ENCODE data around the gene P4HA3. TPM values are rescaled to one million over a fixed set of nuclear protein-coding genes. Genes with fewer than 3 reads are reported as not detected.

Gene P4HA3
- total RNA-seq, 4 donors from 2014 or later = 0.71 to 2.1 (median 1.1) TPM

DNA sequence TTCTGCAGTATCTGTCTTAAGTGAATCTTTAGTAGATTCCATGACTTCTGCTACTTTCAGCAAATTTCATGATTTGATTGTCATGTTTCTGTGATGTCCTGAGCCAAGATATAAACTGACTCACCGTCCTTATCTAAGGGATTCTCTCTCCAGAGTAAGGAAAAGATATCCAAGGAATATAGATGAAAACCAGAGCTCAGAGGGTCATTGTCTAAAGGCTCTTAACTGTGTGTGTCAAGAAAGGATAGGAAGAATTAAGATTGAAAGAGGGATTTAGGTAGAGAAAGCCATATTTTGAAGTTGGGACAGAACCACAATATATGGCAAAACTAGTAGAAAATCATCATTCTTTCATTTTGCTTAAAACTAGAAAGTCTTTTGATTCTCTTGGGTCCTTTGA, 89.6 kb downstream of the P4HA3 start:
- H3K4me1 ChIP-seq = no peaks in the 10 kb centered on the region
- intact Hi-C loops (cut with DNase I) = no loop called here
- WGBS = 52% methylated on average over 1 of the region's 1 CpG
- H3K4me3 ChIP-seq = no peak overlapping the region
- H3K27me3 ChIP-seq = no peaks in the 10 kb centered on the region
- H3K9me3 ChIP-seq = no peaks in the 10 kb centered on the region
- DNase-seq (ENCODE audit: extremely low spot score) = no peak
- peaks cover 0 to 8% (median 0%) of the 10 kb centered on the region in 4 donors for H3K36me3 ChIP-seq
- H3K27ac ChIP-seq (replicated peaks in 1 of 4) = no peak overlapping the region
- TF ChIP-seq, protein P1, sequence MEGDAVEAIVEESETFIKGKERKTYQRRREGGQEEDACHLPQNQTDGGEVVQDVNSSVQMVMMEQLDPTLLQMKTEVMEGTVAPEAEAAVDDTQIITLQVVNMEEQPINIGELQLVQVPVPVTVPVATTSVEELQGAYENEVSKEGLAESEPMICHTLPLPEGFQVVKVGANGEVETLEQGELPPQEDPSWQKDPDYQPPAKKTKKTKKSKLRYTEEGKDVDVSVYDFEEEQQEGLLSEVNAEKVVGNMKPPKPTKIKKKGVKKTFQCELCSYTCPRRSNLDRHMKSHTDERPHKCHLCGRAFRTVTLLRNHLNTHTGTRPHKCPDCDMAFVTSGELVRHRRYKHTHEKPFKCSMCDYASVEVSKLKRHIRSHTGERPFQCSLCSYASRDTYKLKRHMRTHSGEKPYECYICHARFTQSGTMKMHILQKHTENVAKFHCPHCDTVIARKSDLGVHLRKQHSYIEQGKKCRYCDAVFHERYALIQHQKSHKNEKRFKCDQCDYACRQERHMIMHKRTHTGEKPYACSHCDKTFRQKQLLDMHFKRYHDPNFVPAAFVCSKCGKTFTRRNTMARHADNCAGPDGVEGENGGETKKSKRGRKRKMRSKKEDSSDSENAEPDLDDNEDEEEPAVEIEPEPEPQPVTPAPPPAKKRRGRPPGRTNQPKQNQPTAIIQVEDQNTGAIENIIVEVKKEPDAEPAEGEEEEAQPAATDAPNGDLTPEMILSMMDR (IDR thresholded peaks at IDR 0.05) = no peak
- TF ChIP-seq EP300 (IDR thresholded peaks at IDR 0.05) = no peak
- TF ChIP-seq POLR2AphosphoS5 (IDR thresholded peaks at IDR 0.05) = no peak
- no peak for TF ChIP-seq POLR2A (IDR thresholded peaks at IDR 0.05; ENCODE audit: low read depth)

DNA sequence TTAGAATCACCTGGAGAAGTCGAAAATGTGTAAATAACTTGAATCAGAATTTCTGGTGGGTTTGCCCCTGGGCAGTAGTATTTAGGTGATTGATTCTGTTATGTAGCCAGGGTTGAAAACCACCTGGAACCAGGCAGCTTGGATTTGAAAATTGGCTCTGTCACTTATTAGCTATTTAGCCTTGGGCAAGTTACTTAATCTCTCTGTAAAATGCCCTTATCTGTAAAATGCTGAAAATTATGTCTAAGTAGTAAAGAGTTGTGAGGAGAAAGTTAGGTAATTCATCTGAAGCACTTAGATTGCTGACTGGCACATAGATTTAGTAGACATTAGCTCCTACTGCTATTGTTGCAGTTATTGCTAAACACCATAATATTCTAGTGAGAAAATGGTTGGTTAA, 91.1 kb downstream of the P4HA3 start:
- H3K36me3 ChIP-seq = peaks cover 0 to 3% (median 0%) of the 10 kb centered on the region in 4 donors
- no peak overlapping the region for H3K27ac ChIP-seq (replicated peaks in 1 of 4)
- no peaks in the 10 kb centered on the region for H3K27me3 ChIP-seq
- H3K4me1 ChIP-seq = no peaks in the 10 kb centered on the region
- H3K4me3 ChIP-seq = no peak overlapping the region
- 100% methylated on average over 1 of the region's 1 CpG for WGBS
- no peak for DNase-seq (ENCODE audit: extremely low spot score)
- no peaks in the 10 kb centered on the region for H3K9me3 ChIP-seq
- intact Hi-C loops (cut with DNase I) = no loop called here
- TF ChIP-seq, protein P1 (IDR thresholded peaks at IDR 0.05) = no peak
- TF ChIP-seq POLR2AphosphoS5 (IDR thresholded peaks at IDR 0.05) (no peak), EP300 (IDR thresholded peaks at IDR 0.05) (no peak), POLR2A (IDR thresholded peaks at IDR 0.05; ENCODE audit: low read depth) (no peak)

Small RNAs within 50 kb of the gene (small RNA-seq; reads per million reads assigned to genes)
- 0 reads per million in 3 donors for gene RF00409

Other genes with a start within 250 kb of the P4HA3 start
- 10 to 100 TPM; 17.9 to 31.5 (median 22.4) TPM for gene C2CD3, start 140.6 kb downstream of the P4HA3 start, total RNA-seq
- 10 to 100 TPM; 25.3 to 45.2 (median 31.0) TPM for gene PPME1, start 140.4 kb downstream of the P4HA3 start, total RNA-seq
- 1 to 10 TPM; 2.5 to 6.4 (median 5.8) TPM for gene PGM2L1, start 86.8 kb upstream of the P4HA3 start, total RNA-seq
- 1 to 10 TPM; 6.0 to 9.6 (median 6.8) TPM for gene KCNE3, start 155.9 kb upstream of the P4HA3 start, total RNA-seq
- gene LIPT2, start 182.1 kb upstream of the P4HA3 start, total RNA-seq = 1 to 10 TPM; 2.2 to 6.7 (median 2.7) TPM

Data from esophagus muscularis mucosa (tissue), 4 donors.